Stimulated activated naive CD8-positive, alpha-beta T cell treated with anti-CD3 and anti-CD28 coated beads, Interleukin-15, amount 100 ng/mL, for 72 hours (primary cell): Measurements from ENCODE around the gene SPIN3.
A peak's percentile ranks its signal among the peaks of the same experiment; 100 is the strongest.
"Not testable (repeated sequence)": the region's sequence is repeated elsewhere in the genome, so short reads cannot be mapped to it uniquely, and the experiment has no call there.

Experiments
- ATAC-seq: fragments of 150-1000 bp; cut with Tn5 transposase; 2 replicates; pipeline ENCODE4 v1.10.0; 2021; ENCODE audit warnings: mild to moderate bottlenecking, moderate library complexity
- DNase-seq, 2 donors: peaks; one replicate each; pipeline ENCODE4 v3.0.0; 2021 to 2022
- H3K27ac Mint-ChIP-seq, 2 donors: one replicate each; pipeline ENCODE4 v1.8.0; 2022; ENCODE audit warnings: mild to moderate bottlenecking in 2 of 2, mixed read lengths in 2 of 2, moderate library complexity in 2 of 2
- H3K27me3 Mint-ChIP-seq: one replicate; pipeline ENCODE4 v1.8.0; 2022; ENCODE audit warnings: mixed read lengths
- H3K4me1 Mint-ChIP-seq: one replicate; pipeline ENCODE4 v1.8.0; 2022; ENCODE audit warnings: mild to moderate bottlenecking, mixed read lengths
- H3K4me3 Mint-ChIP-seq, 2 donors: one replicate each; pipeline ENCODE4 v1.8.0; 2022; ENCODE audit warnings: mild to moderate bottlenecking in 2 of 2, mixed read lengths in 2 of 2, moderate library complexity in 1 of 2
- H3K9me3 Mint-ChIP-seq, 2 donors: one replicate each; pipeline ENCODE4 v1.8.0; 2022; ENCODE audit warnings: mixed read lengths in 2 of 2

Gene SPIN3

DNA sequence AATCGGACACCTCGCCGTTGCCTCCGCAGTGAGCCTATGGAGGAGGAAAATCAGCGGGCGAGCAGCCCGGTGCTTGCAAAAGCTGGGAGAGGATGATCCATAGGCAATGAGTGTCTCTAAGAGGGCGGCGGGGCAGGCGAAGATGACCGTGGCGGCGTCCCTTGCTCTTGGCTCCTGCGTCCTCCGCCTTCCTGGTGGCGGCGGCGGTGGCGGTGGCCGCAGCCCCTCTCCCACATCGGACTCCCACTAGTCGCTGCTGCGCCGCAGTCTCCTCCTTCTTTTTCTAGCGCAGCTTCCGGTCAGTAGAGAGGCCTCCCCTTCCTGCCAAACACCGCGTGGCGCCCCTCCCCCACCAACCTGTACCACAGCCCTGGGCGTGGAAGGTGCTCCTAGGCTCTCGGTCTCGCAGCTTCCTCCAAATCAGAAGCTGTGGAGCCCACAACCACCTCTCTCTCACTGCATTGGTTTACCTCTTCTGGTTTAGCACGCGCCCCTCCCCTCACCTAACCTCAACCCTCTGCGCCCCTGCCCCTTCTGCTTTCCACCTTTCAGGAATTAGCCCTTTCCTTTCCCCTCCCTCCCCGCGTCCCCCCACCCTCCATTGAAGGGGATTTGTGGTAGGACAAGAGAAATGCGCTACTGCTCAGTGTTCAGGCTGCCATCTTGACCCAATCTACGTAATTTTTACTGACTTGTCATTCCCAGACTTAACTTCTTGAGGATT is at the start of gene SPIN3:
TSS of gene SPIN3 (minus strand) at position 271 of the 724 bp plus-strand sequence. CDS start 594 bp downstream, outside the sequence.
- Mint-ChIP-seq H3K4me1 (peaks cover 32% of the 10 kb centered on the region), H3K27ac (peak within 1 kb of the TSS; percentile 87 to 91), H3K4me3 (peak within 1 kb of the TSS; percentile 91 to 98), H3K9me3 (no peaks in the 10 kb centered on the region), H3K27me3 (no peaks in the 10 kb centered on the region)
- peak; percentile 36 to 74 for DNase-seq
- ATAC-seq: peak; percentile 96

DNA sequence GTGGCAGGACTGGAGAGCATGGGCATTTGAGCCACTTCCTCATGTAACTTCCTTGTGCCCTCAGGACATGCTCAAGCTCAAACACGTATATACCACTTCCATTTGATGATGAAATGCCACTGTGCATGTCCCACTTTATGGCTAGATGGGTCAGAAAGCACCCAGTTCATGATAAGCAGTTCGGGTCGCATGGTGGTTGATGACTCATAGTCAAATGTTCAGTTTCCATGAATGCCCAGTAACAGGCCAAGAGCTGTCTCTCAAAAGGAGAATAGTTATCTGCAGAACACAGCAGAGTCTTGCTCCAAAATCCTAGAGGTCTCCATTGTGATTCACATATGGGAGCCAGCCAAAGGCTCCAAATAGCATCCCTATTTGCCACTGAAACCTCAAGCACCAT is 48.9 kb upstream of the SPIN3 start:
- Mint-ChIP-seq H3K27ac (no peak overlapping the region), H3K9me3 (no peaks in the 10 kb centered on the region), H3K27me3 (no peaks in the 10 kb centered on the region), H3K4me3 (no peak overlapping the region), H3K4me1 (no peaks in the 10 kb centered on the region)
- no peak for DNase-seq
- ATAC-seq: no peak

GRCh38 chrX:57037265-57037664 is 41.9 kb upstream of the SPIN3 start:
- not testable (repeated sequence) for H3K4me1 Mint-ChIP-seq, H3K27me3 Mint-ChIP-seq, H3K27ac Mint-ChIP-seq, H3K4me3 Mint-ChIP-seq, ATAC-seq, DNase-seq
- H3K9me3 Mint-ChIP-seq: peaks cover 0 to 15% of the 10 kb centered on the region in 2 donors

DNA sequence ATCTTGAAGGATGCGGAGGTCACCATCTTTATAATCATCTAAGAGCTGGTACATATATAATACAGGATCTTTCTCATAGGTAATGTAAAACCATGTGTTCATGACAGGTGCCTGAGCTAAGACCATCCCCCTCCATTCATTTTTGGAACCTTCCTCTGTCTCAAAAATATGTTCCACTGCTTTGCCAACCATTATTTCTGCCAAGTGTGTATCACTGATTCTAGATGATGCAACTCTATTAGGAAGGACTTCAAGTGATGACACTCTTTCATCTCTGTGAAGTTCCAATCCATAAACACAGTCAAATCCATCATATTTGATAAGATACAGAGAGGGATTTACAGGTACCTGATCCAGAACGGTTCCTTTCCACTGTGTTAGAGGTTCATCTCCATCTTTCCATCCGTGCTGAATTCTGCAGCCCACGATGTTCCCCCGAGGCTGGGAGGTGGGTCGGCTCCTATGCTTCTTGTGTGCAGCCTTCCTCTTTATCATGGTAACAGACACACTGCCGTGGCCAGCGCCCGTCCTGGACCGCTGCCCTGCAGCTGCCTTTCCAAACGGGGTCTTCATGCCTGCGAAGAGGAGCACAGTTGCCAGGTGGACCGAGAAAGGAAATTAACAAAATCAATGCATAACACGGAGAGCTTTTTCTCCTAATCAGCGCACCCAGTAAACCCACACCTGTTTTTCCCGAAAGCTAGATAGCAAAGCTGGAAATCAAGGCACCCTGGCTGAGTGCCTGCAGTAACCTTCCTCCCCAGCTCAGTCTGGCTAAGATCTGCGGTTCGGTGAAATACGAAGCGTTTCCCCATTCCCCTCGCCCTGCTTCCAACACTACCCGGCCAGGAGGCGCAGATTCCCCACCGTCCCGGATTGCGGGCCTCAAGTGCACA is 718 bp downstream of the SPIN3 start:
- ATAC-seq: no peak
- Mint-ChIP-seq H3K4me3 (peak overlapping the region; percentile 91 to 98), H3K27me3 (no peaks in the 10 kb centered on the region)

DNA sequence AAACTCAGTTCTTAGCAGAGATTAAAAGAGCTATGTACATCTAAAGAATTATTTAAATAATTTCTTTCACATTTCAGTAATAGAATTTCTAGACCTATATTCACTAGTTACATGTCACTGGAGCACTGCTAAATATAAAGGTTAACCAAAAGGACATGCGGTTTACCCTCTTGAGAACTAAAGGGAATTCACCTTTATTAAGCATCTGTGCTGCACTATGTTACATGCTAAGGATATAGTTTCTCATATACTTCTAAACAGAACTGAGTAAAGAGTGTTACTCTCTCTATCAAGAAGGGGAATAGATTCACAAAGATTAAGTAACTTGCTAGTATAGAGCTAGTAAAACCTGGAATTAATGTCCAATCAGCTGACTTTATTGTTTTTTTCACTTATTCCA is 7.6 kb downstream of the SPIN3 start:
- no peak for ATAC-seq
- Mint-ChIP-seq H3K27ac (no peak overlapping the region), H3K4me3 (no peak overlapping the region), H3K9me3 (no peaks in the 10 kb centered on the region), H3K4me1 (peaks cover 20% of the 10 kb centered on the region), H3K27me3 (no peaks in the 10 kb centered on the region)
- DNase-seq: no peak

More for the DNA sequence above, 718 bp downstream of the SPIN3 start:
- H3K27ac Mint-ChIP-seq: peak overlapping the region in 1 of 2 donors; percentile 76
- DNase-seq: no peak
- no peaks in the 10 kb centered on the region for H3K9me3 Mint-ChIP-seq
- peaks cover 32% of the 10 kb centered on the region for H3K4me1 Mint-ChIP-seq

- ATAC-seq: no peak
- Mint-ChIP-seq H3K4me3 (no peak overlapping the region), H3K27ac (no peak overlapping the region), H3K27me3 (no peaks in the 10 kb centered on the region), H3K9me3 (no peaks in the 10 kb centered on the region), H3K4me1 (peaks cover 10% of the 10 kb centered on the region)
- no peak for DNase-seq
Measured at GRCh38 chrX:56986138-56986537, 9.2 kb downstream of the SPIN3 start.

GRCh38 chrX:56978172-56978571 is 17.2 kb downstream of the SPIN3 start:
- DNase-seq (peak; percentile 20 to 40), ATAC-seq (peak; percentile 79)
- no peaks in the 10 kb centered on the region for H3K9me3 Mint-ChIP-seq

GRCh38 chrX:56975611-56976010 is 19.7 kb downstream of the SPIN3 start:
- ATAC-seq (no peak), DNase-seq (no peak)
- no peaks in the 10 kb centered on the region for H3K4me1 Mint-ChIP-seq
- H3K4me3 Mint-ChIP-seq: no peak overlapping the region
- H3K27ac Mint-ChIP-seq: no peak overlapping the region
- H3K9me3 Mint-ChIP-seq: no peaks in the 10 kb centered on the region
- H3K27me3 Mint-ChIP-seq: no peaks in the 10 kb centered on the region

More at GRCh38 chrX:56978172-56978571, 17.2 kb downstream of the SPIN3 start:
- Mint-ChIP-seq H3K27ac (no peak overlapping the region), H3K4me3 (no peak overlapping the region), H3K27me3 (no peaks in the 10 kb centered on the region), H3K4me1 (no peaks in the 10 kb centered on the region)

GRCh38 chrX:56974408-56974807 is 20.9 kb downstream of the SPIN3 start:
- H3K9me3 Mint-ChIP-seq: no peaks in the 10 kb centered on the region
- ATAC-seq (no peak), DNase-seq (no peak)
- H3K27ac Mint-ChIP-seq: no peak overlapping the region
- H3K4me3 Mint-ChIP-seq: no peak overlapping the region
- no peaks in the 10 kb centered on the region for H3K4me1 Mint-ChIP-seq
- no peaks in the 10 kb centered on the region for H3K27me3 Mint-ChIP-seq

- Mint-ChIP-seq H3K27ac (no peak overlapping the region), H3K27me3 (no peaks in the 10 kb centered on the region), H3K4me1 (no peaks in the 10 kb centered on the region), H3K4me3 (no peak overlapping the region), H3K9me3 (no peaks in the 10 kb centered on the region)
- ATAC-seq (no peak), DNase-seq (no peak)
Measured at GRCh38 chrX:56969559-56969958, 25.8 kb downstream of the SPIN3 start.

- no peak for DNase-seq
- Mint-ChIP-seq H3K4me3 (no peak overlapping the region), H3K27ac (no peak overlapping the region), H3K4me1 (peaks cover 4% of the 10 kb centered on the region), H3K9me3 (no peaks in the 10 kb centered on the region), H3K27me3 (no peaks in the 10 kb centered on the region)
- no peak for ATAC-seq
Measured at GRCh38 chrX:56968980-56969379, 26.4 kb downstream of the SPIN3 start.

- no peak overlapping the region for H3K4me3 Mint-ChIP-seq
- peak overlapping the region in 1 of 2 donors; percentile 59 for H3K27ac Mint-ChIP-seq
- H3K27me3 Mint-ChIP-seq: no peaks in the 10 kb centered on the region
- ATAC-seq: no peak
- peaks cover 10% of the 10 kb centered on the region for H3K4me1 Mint-ChIP-seq
- H3K9me3 Mint-ChIP-seq: no peaks in the 10 kb centered on the region
- DNase-seq: no peak
Measured at GRCh38 chrX:56963377-56963776, 32.0 kb downstream of the SPIN3 start.

GRCh38 chrX:56947699-56948098 is 47.6 kb downstream of the SPIN3 start:
- Mint-ChIP-seq H3K27me3 (no peaks in the 10 kb centered on the region), H3K4me3 (no peak overlapping the region), H3K4me1 (no peaks in the 10 kb centered on the region), H3K9me3 (peaks cover 13% of the 10 kb centered on the region in 2 donors), H3K27ac (no peak overlapping the region)
- DNase-seq: no peak
- no peak for ATAC-seq

- DNase-seq, ATAC-seq, H3K4me3 Mint-ChIP-seq, H3K9me3 Mint-ChIP-seq, H3K27me3 Mint-ChIP-seq, H3K27ac Mint-ChIP-seq, H3K4me1 Mint-ChIP-seq: not testable (repeated sequence)
Measured at GRCh38 chrX:56946201-56946600, 49.1 kb downstream of the SPIN3 start.

GRCh38 chrX:56945226-56945625 is 50.1 kb downstream of the SPIN3 start:
- DNase-seq, H3K4me3 Mint-ChIP-seq, H3K4me1 Mint-ChIP-seq, H3K27me3 Mint-ChIP-seq, ATAC-seq: not testable (repeated sequence)
- peak overlapping the region in 1 of 2 donors; percentile 63 for H3K27ac Mint-ChIP-seq
- peaks cover 7 to 13% of the 10 kb centered on the region in 2 donors for H3K9me3 Mint-ChIP-seq

DNA sequence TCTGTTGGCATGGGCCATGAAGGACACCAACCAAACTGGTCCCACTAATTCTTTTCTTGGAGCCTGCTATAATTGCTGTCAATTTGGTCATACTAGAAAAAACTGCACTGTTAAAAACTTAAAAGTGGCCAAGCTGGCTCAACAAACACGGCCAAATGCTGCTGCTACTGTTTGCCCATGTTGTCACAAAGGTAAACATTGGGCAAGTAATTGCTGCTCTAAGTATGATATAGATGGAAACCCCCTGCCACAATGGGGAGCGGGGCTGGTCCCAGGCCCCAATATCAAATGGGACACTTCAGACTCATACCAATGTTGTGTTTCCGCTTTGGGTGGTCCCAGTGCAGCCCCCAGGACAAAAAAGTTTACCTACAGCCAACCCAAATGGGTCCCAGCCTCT is 52.1 kb downstream of the SPIN3 start:
- Mint-ChIP-seq H3K27me3 (no peaks in the 10 kb centered on the region), H3K27ac (no peak overlapping the region), H3K4me3 (no peak overlapping the region), H3K4me1 (no peaks in the 10 kb centered on the region), H3K9me3 (peaks cover 7 to 12% of the 10 kb centered on the region in 2 donors)
- ATAC-seq (no peak), DNase-seq (no peak)
